Skeletal muscle cell (primary cell): ENCODE measurements around the gene MINAR2.

Source experiments
- DNase-seq: peaks from one replicate; pipeline ENCODE4 v3.0.0-alpha.2; 2010; ENCODE audit warnings: low read depth
- H3K4me3 ChIP-seq: 2 replicates; pipeline ENCODE4 v1.5.1; 2011; ENCODE audit warnings: low read depth, mild to moderate bottlenecking, control low read depth, low read length, moderate library complexity

Gene MINAR2

DNA sequence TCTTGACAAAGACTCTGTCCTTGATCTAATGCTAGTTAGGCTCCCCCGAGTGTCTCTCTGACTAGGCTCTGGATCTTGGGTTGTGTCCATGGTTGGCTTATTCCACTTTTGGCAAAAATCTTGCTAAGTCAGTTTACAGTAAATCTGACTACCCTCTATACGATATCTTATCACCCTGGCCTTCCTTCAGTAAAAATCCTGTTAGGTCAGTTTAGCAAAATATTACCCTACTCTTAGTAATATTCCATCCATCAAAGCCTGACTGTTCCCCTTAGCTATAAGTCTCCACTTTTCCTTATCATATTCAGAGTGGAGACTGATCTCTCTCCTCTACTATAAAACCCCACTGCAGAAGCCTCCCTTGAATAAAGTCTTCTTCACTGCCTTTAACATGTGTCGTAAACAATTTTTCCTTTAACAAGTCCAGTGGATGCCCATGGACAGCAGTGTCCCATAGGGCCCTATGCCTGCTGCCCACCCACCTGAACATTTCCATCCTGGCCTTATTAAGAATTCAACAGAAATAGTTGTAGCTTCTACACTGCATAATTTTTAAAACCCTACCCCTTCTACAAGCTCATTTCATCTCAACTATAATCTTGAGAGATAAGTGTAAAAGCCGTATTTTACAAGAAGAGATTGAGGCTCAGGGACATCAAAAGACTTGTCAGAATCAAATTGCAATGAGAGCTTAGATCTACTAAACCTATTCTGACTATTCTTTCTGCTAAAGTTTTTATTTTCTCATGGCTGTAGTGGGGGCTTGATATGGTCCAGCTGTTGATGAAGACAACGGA, 22.3 kb downstream of the MINAR2 start:
- H3K4me3 ChIP-seq, result no peak overlapping the region
- DNase-seq, result no peak

DNA sequence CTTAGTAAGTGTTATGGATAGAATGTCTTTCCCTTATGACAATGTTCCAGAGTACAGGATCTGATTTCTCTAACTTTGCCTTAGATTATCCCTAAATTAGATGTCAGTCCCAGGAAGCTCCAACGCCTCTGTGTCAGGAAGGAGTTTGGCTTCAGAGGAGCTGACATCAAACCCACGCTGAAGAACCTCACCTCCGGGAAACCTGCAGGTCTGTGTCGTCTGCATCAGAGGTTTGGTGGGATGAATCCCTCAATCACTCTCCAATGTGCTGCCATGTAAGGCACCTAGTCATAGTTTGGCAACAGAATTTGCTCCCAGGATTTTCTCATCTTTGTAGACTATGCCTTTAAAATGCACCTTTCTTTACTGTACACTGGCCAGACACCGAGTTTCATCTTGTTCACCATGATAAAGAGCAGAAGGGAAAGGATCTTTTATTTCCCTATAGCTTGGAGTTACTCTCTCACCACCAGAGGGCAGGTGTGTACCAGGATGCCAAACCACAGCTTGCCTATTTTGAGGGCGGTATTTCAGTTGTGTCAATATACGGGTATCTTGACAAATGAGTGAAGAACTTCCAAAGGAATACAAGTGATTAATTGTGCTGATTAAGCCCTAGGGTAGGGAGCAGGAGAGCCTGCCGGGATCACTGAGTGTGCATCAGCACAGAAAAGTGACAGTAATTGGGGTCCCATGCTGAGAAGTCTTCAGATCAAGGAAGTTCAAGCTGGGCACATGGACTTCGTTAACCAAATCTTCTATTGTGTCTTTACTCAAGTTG, 23.4 kb downstream of the MINAR2 start:
- no peak for DNase-seq
- H3K4me3 ChIP-seq, result no peak overlapping the region

DNA sequence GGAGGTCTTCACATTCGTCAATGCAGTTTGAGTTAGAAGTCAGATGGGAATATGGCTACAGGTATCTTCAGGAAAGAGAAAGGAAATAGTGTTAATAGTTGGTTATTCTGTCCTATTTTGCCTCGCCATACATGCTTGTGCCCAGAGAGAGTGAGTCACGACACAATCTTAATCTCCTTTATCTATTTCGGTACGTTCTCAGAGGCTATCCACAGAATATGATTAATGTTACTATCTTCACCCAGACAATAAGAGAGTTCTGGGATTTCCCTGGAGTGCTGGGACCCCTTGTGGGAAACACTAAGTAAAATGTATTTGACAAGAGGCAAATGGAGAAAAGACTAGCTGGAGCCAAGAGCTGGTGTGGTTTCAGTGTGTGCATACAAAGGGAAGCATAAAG, 25.5 kb downstream of the MINAR2 start:
- DNase-seq, result no peak
- H3K4me3 ChIP-seq, result no peak overlapping the region

DNA sequence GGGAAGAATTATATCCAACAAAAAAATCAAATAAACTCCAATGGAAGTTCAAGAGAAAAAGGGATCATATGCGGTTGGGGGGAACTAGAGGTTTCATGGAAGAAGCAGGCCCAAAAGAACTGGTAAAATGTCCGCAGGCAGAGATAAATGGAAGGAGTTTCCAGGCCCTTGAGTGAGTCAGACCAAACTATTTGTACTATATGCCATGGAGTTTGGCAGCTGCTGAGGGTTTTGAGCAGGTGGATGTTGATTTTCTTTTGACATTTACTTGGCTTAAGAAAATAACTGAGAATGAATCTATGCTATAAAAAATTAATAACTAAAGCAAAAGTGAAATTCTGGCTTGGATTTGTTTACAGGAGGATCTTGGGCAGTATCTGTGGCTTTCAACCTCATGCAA, 33.7 kb downstream of the MINAR2 start:
- no peak for DNase-seq
- H3K4me3 ChIP-seq, result no peak overlapping the region

DNA sequence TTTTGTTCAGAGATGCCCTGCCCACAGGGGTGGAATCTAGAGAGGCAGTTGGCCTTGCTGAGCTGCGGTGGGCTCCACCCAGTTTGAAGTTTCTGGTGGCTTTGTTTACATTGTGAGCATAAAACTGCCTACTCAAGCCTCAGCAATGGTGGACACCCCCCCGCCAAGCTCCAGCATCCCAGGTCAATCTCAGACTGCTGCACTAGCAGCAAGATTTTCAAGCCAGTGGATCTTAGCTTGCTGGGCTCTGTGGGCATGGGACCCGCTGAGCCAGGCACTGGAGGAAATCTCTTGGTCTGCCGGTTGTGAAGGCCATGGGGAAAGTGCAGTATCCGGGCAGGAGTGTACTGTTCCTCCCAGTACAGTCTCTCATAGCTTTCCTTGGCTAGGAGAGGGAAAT, 55.5 kb downstream of the MINAR2 start:
- DNase-seq, result no peak
- no peak overlapping the region for H3K4me3 ChIP-seq

DNA sequence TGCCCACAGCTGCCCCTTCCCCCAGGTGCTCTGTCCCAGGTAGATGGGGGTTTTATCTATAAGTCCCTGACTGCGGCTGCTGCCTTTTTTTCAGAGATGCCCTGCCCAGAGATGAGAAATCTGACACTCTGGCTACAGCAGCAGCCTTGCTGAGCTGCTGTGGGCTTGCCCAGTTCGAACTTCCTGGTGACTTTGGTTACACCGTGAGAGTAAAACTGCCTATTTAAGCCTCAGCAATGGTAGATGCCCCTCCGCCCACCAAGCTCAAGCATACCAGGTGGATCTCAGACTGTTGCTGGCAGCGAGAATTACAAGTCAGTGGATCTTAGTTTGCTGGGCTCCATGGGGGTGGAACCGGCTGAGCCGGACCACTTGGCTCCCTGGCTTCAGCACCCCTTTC, 56.8 kb downstream of the MINAR2 start:
- no peak overlapping the region for H3K4me3 ChIP-seq
- no peak for DNase-seq

DNA sequence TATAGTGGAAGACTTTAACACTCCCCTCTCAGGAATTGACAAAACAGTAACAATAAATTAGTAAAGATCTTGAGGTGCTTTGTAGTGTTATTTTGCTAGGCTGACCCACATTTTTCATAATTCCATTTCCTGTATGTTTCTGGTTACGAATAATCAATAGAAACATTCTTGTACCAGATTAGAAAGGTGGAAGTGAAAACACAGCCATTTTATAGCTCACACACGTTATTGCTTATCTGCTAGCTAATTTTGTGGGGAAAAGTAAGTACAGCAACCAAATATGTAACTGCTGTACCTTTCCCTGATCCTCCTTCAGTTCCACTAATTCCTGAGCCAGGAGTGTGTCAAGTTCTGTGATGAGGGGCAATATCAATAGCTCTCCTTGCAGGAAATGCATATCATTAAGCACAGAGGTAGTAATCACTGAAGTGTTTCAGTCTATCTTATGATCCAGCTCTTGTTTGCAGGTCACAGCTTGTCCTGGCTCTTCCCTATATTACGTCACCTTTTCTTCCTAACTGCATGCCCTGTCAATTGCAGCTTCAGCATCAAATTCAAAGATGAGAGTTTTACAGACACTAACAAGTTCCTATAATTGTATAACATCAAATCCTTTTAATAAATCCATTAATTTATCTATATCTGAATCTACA, 59.4 kb downstream of the MINAR2 start:
- no peak for DNase-seq
- H3K4me3 ChIP-seq, result no peak overlapping the region
